HG03064 (cell line): ENCODE data around the gene CTTNBP2.

ENCODE experiments used
- ATAC-seq: cut with Tn5 transposase; IDR thresholded peaks from one replicate; pipeline ENCODE4 v1.9.1; 2021; ENCODE audit warnings: low read depth; ENCODE audit not compliant: unreplicated experiment

The CTTNBP2 gene

GRCh38 chr7:117707080-117707479, 166.2 kb downstream of the CTTNBP2 start:
- ATAC-seq: no peak

GRCh38 chr7:117706210-117706609, 167.0 kb downstream of the CTTNBP2 start:
- no peak for ATAC-seq

GRCh38 chr7:117705630-117706029, 167.6 kb downstream of the CTTNBP2 start:
- no peak for ATAC-seq

- ATAC-seq: no peak
Measured at GRCh38 chr7:117704063-117704462, 169.2 kb downstream of the CTTNBP2 start.

- ATAC-seq: no peak
Measured at GRCh38 chr7:117698018-117698417, 175.2 kb downstream of the CTTNBP2 start.

- no peak for ATAC-seq
Measured at GRCh38 chr7:117692338-117692737, 180.9 kb downstream of the CTTNBP2 start.

GRCh38 chr7:117690147-117690546, 183.1 kb downstream of the CTTNBP2 start:
- no peak for ATAC-seq

GRCh38 chr7:117689406-117689805, 183.8 kb downstream of the CTTNBP2 start:
- ATAC-seq: no peak

GRCh38 chr7:117688126-117688525, 185.1 kb downstream of the CTTNBP2 start:
- no peak for ATAC-seq

GRCh38 chr7:117686311-117686935, 186.8 kb downstream of the CTTNBP2 start:
- no peak for ATAC-seq

- ATAC-seq: no peak
Measured at GRCh38 chr7:117685795-117686194, 187.4 kb downstream of the CTTNBP2 start.

- ATAC-seq: no peak
Measured at GRCh38 chr7:117683430-117684175, 189.6 kb downstream of the CTTNBP2 start.

GRCh38 chr7:117682681-117683385, 190.4 kb downstream of the CTTNBP2 start:
- ATAC-seq: no peak

- no peak for ATAC-seq
Measured at GRCh38 chr7:117679120-117679519, 194.1 kb downstream of the CTTNBP2 start.

- ATAC-seq: no peak
Measured at GRCh38 chr7:117675497-117676435, 197.5 kb downstream of the CTTNBP2 start.

- no peak for ATAC-seq
Measured at GRCh38 chr7:117674617-117675016, 198.6 kb downstream of the CTTNBP2 start.

GRCh38 chr7:117673839-117674238, 199.4 kb downstream of the CTTNBP2 start:
- ATAC-seq: no peak

GRCh38 chr7:117673367-117673766, 199.9 kb downstream of the CTTNBP2 start:
- ATAC-seq: no peak

GRCh38 chr7:117672453-117672852, 200.8 kb downstream of the CTTNBP2 start:
- no peak for ATAC-seq

GRCh38 chr7:117669818-117670217, 203.4 kb downstream of the CTTNBP2 start:
- ATAC-seq: no peak

- ATAC-seq: no peak
Measured at GRCh38 chr7:117667456-117667855, 205.8 kb downstream of the CTTNBP2 start.
